SK-N-SH (cell line): ENCODE measurements around the gene TGIF1. TPM values are rescaled to one million over a fixed set of nuclear protein-coding genes. Genes with fewer than 3 reads are reported as not detected.
A peak's percentile ranks its signal among the peaks of the same experiment; 100 is the strongest.

Experiments used
- CTCF ChIA-PET: fragments of 300-600, 350-600 bp; formaldehyde crosslinking; extraction: SDS; loops from one replicate; lab custom pipeline; 2021; lab: Yijun Ruan, JAX
- POLR2A ChIA-PET: fragments of 350-600 bp; sonication (Branson Sonifier 250); formaldehyde crosslinking; extraction: SDS; loops from one replicate; lab custom pipeline; 2020; ENCODE audit warnings: antibody characterized with exemption, inconsistent platforms; lab: Yijun Ruan, JAX
- DNase-seq: peaks from one replicate; pipeline ENCODE4 v3.0.0; 2012
- H2AFZ ChIP-seq: fragments of 200-600 bp; sonication (generic); 2 replicates; pipeline ENCODE4 v1.8.1; 2016; ENCODE audit warnings: antibody characterized with exemption, mild to moderate bottlenecking, low read depth
- H3F3A ChIP-seq: fragments of 200-600 bp; sonication (generic); replicated peaks from 2 replicates; pipeline ENCODE3; 2016; ENCODE audit warnings: antibody characterized with exemption, mild to moderate bottlenecking; ENCODE audit not compliant: insufficient read depth
- H3K27ac ChIP-seq, 2 experiments: fragments of 200-500 bp in 1 of 2; fragments of 200-600 bp in 1 of 2; sonication (Bioruptor generic) in 1 of 2; sonication (generic), shearing (Covaris generic) in 1 of 2; 2 replicates each; pipeline versions ENCODE4 v1.5.1 to v1.6.1; 2014 to 2016; ENCODE audit warnings: low read depth in 2 of 2, inconsistent platforms in 1 of 2, low read length in 1 of 2, mild to moderate bottlenecking in 1 of 2, mixed read lengths in 1 of 2
- H3K27me3 ChIP-seq: fragments of 200-600 bp; sonication (generic), shearing (Covaris generic); 2 replicates; pipeline ENCODE4 v1.6.1; 2016; ENCODE audit warnings: mixed run types; ENCODE audit not compliant: insufficient read depth
- H3K36me3 ChIP-seq, 2 experiments: fragments of 200-500 bp in 1 of 2; fragments of 200-600 bp in 1 of 2; sonication (Bioruptor generic) in 1 of 2; sonication (generic) in 1 of 2; replicated peaks in 1 of 2; 2 replicates each; pipeline versions ENCODE3 to v1.5.1; 2014 to 2016; ENCODE audit warnings: low read length in 1 of 2, mild to moderate bottlenecking in 1 of 2; ENCODE audit not compliant: insufficient read depth in 2 of 2, control insufficient read depth in 1 of 2
- H3K4me1 ChIP-seq, 2 experiments: fragments of 200-500 bp in 1 of 2; fragments of 200-600 bp in 1 of 2; sonication (Bioruptor generic) in 1 of 2; sonication (generic), shearing (Covaris generic) in 1 of 2; 2 replicates each; pipeline versions ENCODE4 v1.5.1 to v1.6.1; 2014 to 2016; ENCODE audit warnings: low read depth in 1 of 2, low read length in 1 of 2, mixed run types in 1 of 2; ENCODE audit not compliant: insufficient read depth in 2 of 2, control insufficient read depth in 1 of 2
- H3K4me2 ChIP-seq: fragments of 200-600 bp; sonication (generic), shearing (Covaris generic); 2 replicates; pipeline ENCODE4 v1.6.1; 2017; ENCODE audit warnings: mixed run types
- H3K4me3 ChIP-seq, 2 experiments: fragments of 200-500 bp in 1 of 2; fragments of 200-600 bp in 1 of 2; sonication (Bioruptor generic) in 1 of 2; sonication (generic), shearing (Covaris generic) in 1 of 2; 2 replicates each; pipeline versions ENCODE4 v1.5.1 to v1.8.1; 2014 to 2016; ENCODE audit warnings: low read depth in 2 of 2, inconsistent platforms in 1 of 2, low read length in 1 of 2, mild to moderate bottlenecking in 1 of 2, mixed read lengths in 1 of 2, moderate library complexity in 1 of 2
- H3K79me2 ChIP-seq: fragments of 200-600 bp; sonication (generic); 2 replicates; pipeline ENCODE4 v1.8.1; 2017; ENCODE audit warnings: mild to moderate bottlenecking; ENCODE audit not compliant: insufficient read depth
- H3K9ac ChIP-seq: fragments of 200-600 bp; sonication (generic); 2 replicates; pipeline ENCODE4 v1.6.1; 2017; ENCODE audit warnings: mixed run types
- H3K9me2 ChIP-seq: fragments of 200-600 bp; sonication (generic); 2 replicates; pipeline ENCODE4 v1.6.1; 2017; ENCODE audit warnings: mixed run types
- H3K9me3 ChIP-seq: fragments of 200-600 bp; sonication (generic); 2 replicates; pipeline ENCODE4 v1.6.1; 2017; ENCODE audit warnings: mixed run types, mild to moderate bottlenecking, moderate library complexity
- H4K20me1 ChIP-seq: fragments of 200-600 bp; sonication (generic); 2 replicates; pipeline ENCODE4 v1.6.1; 2017; ENCODE audit warnings: mild to moderate bottlenecking, mixed run types; ENCODE audit not compliant: insufficient read depth
- EP300 ChIP-seq, 2 experiments: IDR thresholded peaks; 2 replicates each; pipeline versions ENCODE4 v1.4.0 to v1.6.1; 2012; ENCODE audit warnings: borderline replicate concordance in 1 of 2, low read depth in 1 of 2, low read length in 1 of 2
- FOSL2 ChIP-seq: IDR thresholded peaks from 2 replicates; pipeline ENCODE4 v1.4.0; 2012; ENCODE audit warnings: low read depth, mild to moderate bottlenecking, moderate library complexity, borderline replicate concordance
- JUND ChIP-seq: IDR thresholded peaks from 2 replicates; pipeline ENCODE4 v1.4.0; 2012
- MAX ChIP-seq: IDR thresholded peaks from 2 replicates; pipeline ENCODE4 v1.4.0; 2012; ENCODE audit warnings: low read depth
- MXI1 ChIP-seq: IDR thresholded peaks from 2 replicates; pipeline ENCODE4 v1.6.1; 2012; ENCODE audit warnings: mild to moderate bottlenecking, low read depth, low read length, improper control_type of control experiment
- NRF1 ChIP-seq: IDR thresholded peaks from 2 replicates; pipeline ENCODE4 v1.6.1; 2012; ENCODE audit warnings: low read depth, mild to moderate bottlenecking, low read length
- POLR2AphosphoS5 ChIP-seq: IDR thresholded peaks from 2 replicates; pipeline ENCODE4 v1.6.1; 2012; ENCODE audit warnings: low read depth, low read length
- RCOR1 ChIP-seq: fragments of 150-350 bp; IDR thresholded peaks from 2 replicates; pipeline ENCODE4 v1.6.1; 2017; ENCODE audit warnings: antibody characterized with exemption, low read length
- REST ChIP-seq: IDR thresholded peaks from 2 replicates; pipeline ENCODE4 v1.6.1; 2012; ENCODE audit warnings: mild to moderate bottlenecking, low read depth, low read length, moderate library complexity
- RFX5 ChIP-seq: IDR thresholded peaks from 2 replicates; pipeline ENCODE4 v1.6.1; 2012; ENCODE audit warnings: mild to moderate bottlenecking, improper control_type of control experiment, low read length
- RXRA ChIP-seq: IDR thresholded peaks from 2 replicates; pipeline ENCODE4 v1.4.0; 2012; ENCODE audit warnings: low read depth, mild to moderate bottlenecking, borderline replicate concordance
- SIN3A ChIP-seq: IDR thresholded peaks from 2 replicates; pipeline ENCODE4 v1.6.1; 2012; ENCODE audit warnings: low read depth, mild to moderate bottlenecking, low read length, moderate library complexity, borderline replicate concordance
- TCF12 ChIP-seq: IDR thresholded peaks from 2 replicates; pipeline ENCODE4 v1.4.0; 2012
- TEAD4 ChIP-seq: IDR thresholded peaks from 2 replicates; pipeline ENCODE4 v1.4.0; 2012; ENCODE audit warnings: mild to moderate bottlenecking, borderline replicate concordance; ENCODE audit not compliant: insufficient read depth
- WGBS: methylation state at CpG from one replicate; pipeline ENCODE4 v1.1.6; 2017; ENCODE audit warnings: low lambda C conversion rate; 5-methylcytosine and 5-hydroxymethylcytosine counted together
- polyA plus RNA-seq, 3 experiments: library from polyadenylated mRNA; depleted of rRNA; stranded (reverse); fragments of >200 nt; gene quantifications; 2 replicates each; pipeline ENCODE4 v1.2.3, GENCODE V29; 2012
- TF ChIP-seq, protein P1 (sequence below): IDR thresholded peaks from 2 replicates; pipeline ENCODE4; 2012
- TF ChIP-seq, protein P2 (sequence below): fragments of 200-600 bp; sonication (generic); IDR thresholded peaks from 2 replicates; pipeline ENCODE4 v1.6.1; 2017; ENCODE audit warnings: antibody characterized with exemption, mild to moderate bottlenecking, moderate library complexity
- TF ChIP-seq, protein P3 (sequence below): IDR thresholded peaks from 2 replicates; pipeline ENCODE4 v1.4.0; 2012; ENCODE audit warnings: low read depth, borderline replicate concordance

Gene TGIF1
- polyA plus RNA-seq, 1 of the 3 experiments (the other 2 are of a cell fraction) = 113 TPM

- TF ChIP-seq REST = no peak
Measured at GRCh38 chr18:3452750-3453539, 3.0 kb downstream of the TGIF1 start (continued).

GRCh38 chr18:3453540-3454364, 3.8 kb downstream of the TGIF1 start:
- H3K27me3 ChIP-seq = no peaks in the 10 kb centered on the region
- peak overlapping the region; percentile 99 for H3K9ac ChIP-seq
- peak overlapping the region; percentile 76 to 99 for H3K27ac ChIP-seq
- peak overlapping the region; percentile 74 to 93 for H3K4me3 ChIP-seq
- WGBS = 39% methylated on average over 21 of the region's 21 CpGs
- no peak overlapping the region for H2AFZ ChIP-seq
- ChIA-PET POLR2A (interaction anchor here (1.3 kb wide), 1 partner anchor 141 kb away, joined by 4 read pairs; no protein-coding TSS in a partner anchor), CTCF (interaction anchor here (0.7 to 6.2 kb wide), 31 partner anchors 8 to 212 kb away, joined by 3 to 66 read pairs (median 4); no protein-coding TSS in a partner anchor)
- peaks cover 26% of the 10 kb centered on the region for H4K20me1 ChIP-seq
- H3K79me2 ChIP-seq = peaks cover 91% of the 10 kb centered on the region
- H3K4me1 ChIP-seq = peaks cover 27 to 38% of the 10 kb centered on the region in 2 experiments; a peak in 3 of 4 replicates
- TF ChIP-seq, protein P1, sequence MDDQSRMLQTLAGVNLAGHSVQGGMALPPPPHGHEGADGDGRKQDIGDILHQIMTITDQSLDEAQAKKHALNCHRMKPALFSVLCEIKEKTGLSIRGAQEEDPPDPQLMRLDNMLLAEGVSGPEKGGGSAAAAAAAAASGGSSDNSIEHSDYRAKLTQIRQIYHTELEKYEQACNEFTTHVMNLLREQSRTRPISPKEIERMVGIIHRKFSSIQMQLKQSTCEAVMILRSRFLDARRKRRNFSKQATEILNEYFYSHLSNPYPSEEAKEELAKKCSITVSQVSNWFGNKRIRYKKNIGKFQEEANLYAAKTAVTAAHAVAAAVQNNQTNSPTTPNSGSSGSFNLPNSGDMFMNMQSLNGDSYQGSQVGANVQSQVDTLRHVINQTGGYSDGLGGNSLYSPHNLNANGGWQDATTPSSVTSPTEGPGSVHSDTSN = peak; percentile 82
- TF ChIP-seq FOSL2 = peak; percentile 56; the same call in 1 of the 2 replicates
- TF ChIP-seq, protein P2, sequence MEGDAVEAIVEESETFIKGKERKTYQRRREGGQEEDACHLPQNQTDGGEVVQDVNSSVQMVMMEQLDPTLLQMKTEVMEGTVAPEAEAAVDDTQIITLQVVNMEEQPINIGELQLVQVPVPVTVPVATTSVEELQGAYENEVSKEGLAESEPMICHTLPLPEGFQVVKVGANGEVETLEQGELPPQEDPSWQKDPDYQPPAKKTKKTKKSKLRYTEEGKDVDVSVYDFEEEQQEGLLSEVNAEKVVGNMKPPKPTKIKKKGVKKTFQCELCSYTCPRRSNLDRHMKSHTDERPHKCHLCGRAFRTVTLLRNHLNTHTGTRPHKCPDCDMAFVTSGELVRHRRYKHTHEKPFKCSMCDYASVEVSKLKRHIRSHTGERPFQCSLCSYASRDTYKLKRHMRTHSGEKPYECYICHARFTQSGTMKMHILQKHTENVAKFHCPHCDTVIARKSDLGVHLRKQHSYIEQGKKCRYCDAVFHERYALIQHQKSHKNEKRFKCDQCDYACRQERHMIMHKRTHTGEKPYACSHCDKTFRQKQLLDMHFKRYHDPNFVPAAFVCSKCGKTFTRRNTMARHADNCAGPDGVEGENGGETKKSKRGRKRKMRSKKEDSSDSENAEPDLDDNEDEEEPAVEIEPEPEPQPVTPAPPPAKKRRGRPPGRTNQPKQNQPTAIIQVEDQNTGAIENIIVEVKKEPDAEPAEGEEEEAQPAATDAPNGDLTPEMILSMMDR = no peak
- TF ChIP-seq SIN3A = peak; percentile 98
- TF ChIP-seq JUND = peak; percentile 82
- peak; percentile 90 for TF ChIP-seq MXI1
- TF ChIP-seq EP300 (IDR thresholded peaks at IDR 0.05; ENCODE audit: borderline replicate concordance in 1 of 2, low read depth in 1 of 2, low read length in 1 of 2) = peak in 1 of 2 experiments; percentile 59; a peak in 2 of 4 replicates
- TF ChIP-seq NRF1 = no peak
- TF ChIP-seq TCF12 = peak; percentile 81
- TF ChIP-seq MAX = peak; percentile 98
- no peak for TF ChIP-seq POLR2AphosphoS5
- TF ChIP-seq TEAD4 = 0 out of 2 replicates have a peak, but pooled peaks have one; percentile 19
- TF ChIP-seq, protein P3, sequence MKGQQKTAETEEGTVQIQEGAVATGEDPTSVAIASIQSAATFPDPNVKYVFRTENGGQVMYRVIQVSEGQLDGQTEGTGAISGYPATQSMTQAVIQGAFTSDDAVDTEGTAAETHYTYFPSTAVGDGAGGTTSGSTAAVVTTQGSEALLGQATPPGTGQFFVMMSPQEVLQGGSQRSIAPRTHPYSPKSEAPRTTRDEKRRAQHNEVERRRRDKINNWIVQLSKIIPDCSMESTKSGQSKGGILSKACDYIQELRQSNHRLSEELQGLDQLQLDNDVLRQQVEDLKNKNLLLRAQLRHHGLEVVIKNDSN = no peak
- 0 out of 2 replicates have a peak, but pooled peaks have one; percentile 13 for TF ChIP-seq RCOR1
- TF ChIP-seq RXRA = 0 out of 2 replicates have a peak, but pooled peaks have one; percentile 45
- TF ChIP-seq RFX5 = no peak
- peak overlapping the region; percentile 86 for H3K4me2 ChIP-seq
- peaks cover 31% of the 10 kb centered on the region for H3F3A ChIP-seq
- H3K9me3 ChIP-seq = no peaks in the 10 kb centered on the region
- no peak for DNase-seq
- no peaks in the 10 kb centered on the region for H3K9me2 ChIP-seq
- H3K36me3 ChIP-seq = peaks cover 27% of the 10 kb centered on the region in 2 experiments
